GM19240 (cell line): ENCODE data around the gene CD40LG.

ENCODE experiments used
- DNase-seq: peaks from one replicate; pipeline ENCODE4 v3.0.0; 2011; ENCODE audit warnings: low spot score; ENCODE audit not compliant: insufficient read length

The CD40LG gene

GRCh38 chrX:136647677-136648360, at the start of gene CD40LG:
Gene CD40LG (plus strand): TSS chrX:136648158. CDS start chrX:136648249, 91 bp downstream.
- no peak for DNase-seq

GRCh38 chrX:136598631-136599030, 49.3 kb upstream of the CD40LG start:
- DNase-seq: no peak

GRCh38 chrX:136600059-136600458, 47.9 kb upstream of the CD40LG start:
- DNase-seq: no peak

GRCh38 chrX:136607236-136607635, 40.7 kb upstream of the CD40LG start:
- no peak for DNase-seq

GRCh38 chrX:136608295-136608933, 39.5 kb upstream of the CD40LG start:
- DNase-seq: no peak

GRCh38 chrX:136616987-136617685, 30.8 kb upstream of the CD40LG start:
- peak; percentile 5 for DNase-seq

GRCh38 chrX:136619899-136620505, 28.0 kb upstream of the CD40LG start:
- DNase-seq: no peak

- DNase-seq: no peak
Measured at GRCh38 chrX:136620780-136621179, 27.2 kb upstream of the CD40LG start.

GRCh38 chrX:136622568-136622967, 25.4 kb upstream of the CD40LG start:
- DNase-seq: no peak

GRCh38 chrX:136623396-136623795, 24.6 kb upstream of the CD40LG start:
- DNase-seq: no peak

GRCh38 chrX:136625246-136625645, 22.7 kb upstream of the CD40LG start:
- no peak for DNase-seq

GRCh38 chrX:136626237-136626636, 21.7 kb upstream of the CD40LG start:
- no peak for DNase-seq

- no peak for DNase-seq
Measured at GRCh38 chrX:136626891-136627290, 21.1 kb upstream of the CD40LG start.

GRCh38 chrX:136627409-136627808, 20.5 kb upstream of the CD40LG start:
- DNase-seq: no peak

- no peak for DNase-seq
Measured at GRCh38 chrX:136629084-136629750, 18.7 kb upstream of the CD40LG start.

GRCh38 chrX:136630881-136631280, 17.1 kb upstream of the CD40LG start:
- DNase-seq: no peak

- no peak for DNase-seq
Measured at GRCh38 chrX:136635235-136635634, 12.7 kb upstream of the CD40LG start.

GRCh38 chrX:136636121-136636520, 11.8 kb upstream of the CD40LG start:
- no peak for DNase-seq

- no peak for DNase-seq
Measured at GRCh38 chrX:136639506-136640176, 8.3 kb upstream of the CD40LG start.

GRCh38 chrX:136643243-136643642, 4.7 kb upstream of the CD40LG start:
- DNase-seq: no peak
